Transverse colon (tissue), 4 donors: ENCODE data around the gene ENHO. TPM values are rescaled to one million over a fixed set of nuclear protein-coding genes. Genes with fewer than 3 reads are reported as not detected.
"Not testable (repeated sequence)": the region's sequence is repeated elsewhere in the genome, so short reads cannot be mapped to it uniquely, and the experiment has no call there.

Experiments
- DNase-seq: peaks from one replicate; pipeline ENCODE4 v3.0.0-alpha.2; 2019
- H3K27ac ChIP-seq, 4 donors: fragments of 200-600 bp; sonication (generic); 2 replicates each; pipeline ENCODE4 v1.5.1; 2016 to 2018; ENCODE audit warnings: inconsistent platforms in 4 of 4
- H3K27me3 ChIP-seq: fragments of 200-600 bp; sonication (generic); 2 replicates; pipeline ENCODE4 v1.5.1; 2017; ENCODE audit warnings: inconsistent platforms
- H3K36me3 ChIP-seq, 4 donors: fragments of 200-600 bp; sonication (generic); 2 replicates each; pipeline ENCODE4 v1.5.1; 2017 to 2019; ENCODE audit warnings: inconsistent platforms in 4 of 4
- H3K4me1 ChIP-seq, 4 donors: fragments of 200-600 bp; sonication (generic); 2 replicates each; pipeline ENCODE4 v1.5.1; 2017 to 2020; ENCODE audit warnings: inconsistent platforms in 4 of 4
- H3K4me3 ChIP-seq, 4 donors: fragments of 200-600 bp; sonication (generic); 1 replicate in 1 of 4; 2 replicates in 3 of 4; pipeline versions ENCODE4 v1.5.1 to v1.6.1; 2017 to 2019; ENCODE audit warnings: inconsistent platforms in 4 of 4
- H3K9me3 ChIP-seq, 2 donors: fragments of 200-600 bp; sonication (generic); 2 replicates each; pipeline ENCODE4 v1.5.1; 2017 to 2019; ENCODE audit warnings: inconsistent platforms in 2 of 2
- EP300 ChIP-seq: sonication (generic); formaldehyde crosslinking; IDR thresholded peaks from one replicate; pipeline ENCODE4 v1.6.1; 2017; ENCODE audit warnings: antibody characterized with exemption, low read depth
- POLR2A ChIP-seq: fragments of 450-650 bp; IDR thresholded peaks from one replicate; pipeline ENCODE4 v1.6.1; 2016; ENCODE audit warnings: antibody characterized with exemption, mild to moderate bottlenecking, moderate library complexity
- POLR2AphosphoS5 ChIP-seq, 3 donors: sonication (generic); formaldehyde crosslinking; IDR thresholded peaks; one replicate each; pipeline ENCODE4 v1.6.1; 2016; ENCODE audit warnings: antibody characterized with exemption in 3 of 3
- WGBS, 2 donors: methylation state at CpG; one replicate each; pipeline ENCODE4 v1.1.5; 2018; ENCODE audit warnings: low coverage in 1 of 2; 5-methylcytosine and 5-hydroxymethylcytosine counted together
- in situ Hi-C, 4 donors: fragments of 200-750 bp; cut with MboI; loops; one replicate each; pipeline versions ENCODE4 v1.15.0 to v1.15.1; 2017; ENCODE audit warnings: low sequenced_read_pairs in 3 of 4, low pct_ligation_motif_present in 1 of 4, low pct_unique_long_range_greater_than_20kb in 1 of 4
- intact Hi-C: fragments of 100-400 bp; cut with DNase I; formaldehyde crosslinking; loops from one replicate; pipeline ENCODE4 v1.15.1; 2023; ENCODE audit warnings: low total_unique reads
- total RNA-seq, 4 donors: library from RNA; depleted of rRNA; stranded (reverse); fragments of >200 nt; gene quantifications; one replicate each; pipeline ENCODE4 v1.1.0, GENCODE V29; 2016
- TF ChIP-seq, protein P1 (sequence below), 5 experiments: fragments of 200-600 bp in 3 of 5; fragments of 450-650 bp in 2 of 5; sonication (generic) in 3 of 5; IDR thresholded peaks; 1 replicate in 2 of 5; 2 replicates in 3 of 5; pipeline ENCODE4 v1.5.1; 2016 to 2017; ENCODE audit warnings: antibody characterized with exemption in 5 of 5, inconsistent platforms in 3 of 5, mild to moderate bottlenecking in 2 of 5, moderate library complexity in 1 of 5

The ENHO gene
- total RNA-seq, 4 donors from 2014 or later = 1.4 to 1.7 TPM; not detected in 2

DNA sequence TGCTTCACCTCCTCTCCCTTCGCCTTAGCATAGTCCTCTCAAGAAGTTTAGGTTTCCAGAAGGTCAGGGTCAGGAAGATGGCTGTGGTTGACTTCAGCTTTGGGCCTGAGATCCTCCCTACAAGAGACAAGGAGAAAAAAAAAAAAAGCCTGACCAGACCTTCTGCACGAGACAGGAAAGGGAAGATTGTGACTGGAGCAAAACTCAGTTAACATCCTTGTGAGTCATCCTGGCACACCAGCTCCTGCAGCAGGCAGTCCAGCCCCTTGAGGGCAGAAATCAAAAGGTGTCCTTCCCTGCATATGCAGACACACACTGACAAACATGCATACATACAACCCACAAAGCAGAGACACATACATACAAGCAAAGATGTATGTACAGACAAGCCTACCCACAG lies 18.0 kb upstream of the ENHO start:
- Histone ChIP-seq H3K4me1 (no peaks in the 10 kb centered on the region), H3K36me3 (no peaks in the 10 kb centered on the region), H3K27me3 (peaks cover 10% of the 10 kb centered on the region), H3K27ac (no peak overlapping the region), H3K4me3 (no peak overlapping the region), H3K9me3 (no peaks in the 10 kb centered on the region)
- intact Hi-C loops (no loop called here), in situ Hi-C loops (loop anchor here in 3 of 4 donors (5.0 to 10.0 kb wide), 3 partner anchors 54 to 64 kb away; no protein-coding TSS in a partner anchor)
- TF ChIP-seq POLR2AphosphoS5 (IDR thresholded peaks at IDR 0.05) (no peak), POLR2A (no peak), EP300 (no peak)
- TF ChIP-seq, protein P1, sequence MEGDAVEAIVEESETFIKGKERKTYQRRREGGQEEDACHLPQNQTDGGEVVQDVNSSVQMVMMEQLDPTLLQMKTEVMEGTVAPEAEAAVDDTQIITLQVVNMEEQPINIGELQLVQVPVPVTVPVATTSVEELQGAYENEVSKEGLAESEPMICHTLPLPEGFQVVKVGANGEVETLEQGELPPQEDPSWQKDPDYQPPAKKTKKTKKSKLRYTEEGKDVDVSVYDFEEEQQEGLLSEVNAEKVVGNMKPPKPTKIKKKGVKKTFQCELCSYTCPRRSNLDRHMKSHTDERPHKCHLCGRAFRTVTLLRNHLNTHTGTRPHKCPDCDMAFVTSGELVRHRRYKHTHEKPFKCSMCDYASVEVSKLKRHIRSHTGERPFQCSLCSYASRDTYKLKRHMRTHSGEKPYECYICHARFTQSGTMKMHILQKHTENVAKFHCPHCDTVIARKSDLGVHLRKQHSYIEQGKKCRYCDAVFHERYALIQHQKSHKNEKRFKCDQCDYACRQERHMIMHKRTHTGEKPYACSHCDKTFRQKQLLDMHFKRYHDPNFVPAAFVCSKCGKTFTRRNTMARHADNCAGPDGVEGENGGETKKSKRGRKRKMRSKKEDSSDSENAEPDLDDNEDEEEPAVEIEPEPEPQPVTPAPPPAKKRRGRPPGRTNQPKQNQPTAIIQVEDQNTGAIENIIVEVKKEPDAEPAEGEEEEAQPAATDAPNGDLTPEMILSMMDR (IDR thresholded peaks at IDR 0.05) = no peak
- 80% methylated on average over 2 of the region's 2 CpGs; no CpG with 5 or more reads in 1 of the 2 donors for WGBS, 2 donors
- DNase-seq = no peak

DNA sequence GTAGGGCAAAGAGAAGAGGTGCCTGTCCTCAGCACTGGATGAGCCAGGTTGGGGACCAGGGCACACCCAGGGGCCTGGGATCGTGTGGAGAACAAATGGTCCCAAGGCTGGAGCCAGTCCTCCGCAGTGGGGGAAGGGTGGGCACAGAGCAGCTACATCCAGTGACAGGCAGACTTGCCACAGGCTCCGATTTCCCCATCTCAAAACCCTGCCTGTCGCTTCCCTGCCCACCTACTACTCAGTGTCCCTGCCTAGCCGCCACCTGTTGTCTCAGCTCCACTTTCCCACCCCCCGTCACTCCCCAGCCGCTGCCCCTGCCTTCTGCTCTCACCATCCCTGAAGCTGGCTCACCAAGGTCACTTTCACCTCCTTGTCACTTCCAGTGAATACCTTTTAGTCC lies 13.9 kb upstream of the ENHO start:
- WGBS, 2 donors = 60 to 64% methylated on average over 2 to 7 of the region's 7 CpGs
- no peak for DNase-seq
- H3K27ac ChIP-seq = no peak overlapping the region
- intact Hi-C loops (no loop called here), in situ Hi-C loops (no loop called here)
- no peak overlapping the region for H3K4me3 ChIP-seq
- no peaks in the 10 kb centered on the region for H3K36me3 ChIP-seq
- peaks cover 45% of the 10 kb centered on the region for H3K27me3 ChIP-seq
- no peaks in the 10 kb centered on the region for H3K4me1 ChIP-seq
- TF ChIP-seq POLR2A = no peak
- TF ChIP-seq EP300 = no peak
- TF ChIP-seq, protein P1 (IDR thresholded peaks at IDR 0.05) = no peak
- TF ChIP-seq POLR2AphosphoS5 (IDR thresholded peaks at IDR 0.05) = no peak
- H3K9me3 ChIP-seq = no peaks in the 10 kb centered on the region

DNA sequence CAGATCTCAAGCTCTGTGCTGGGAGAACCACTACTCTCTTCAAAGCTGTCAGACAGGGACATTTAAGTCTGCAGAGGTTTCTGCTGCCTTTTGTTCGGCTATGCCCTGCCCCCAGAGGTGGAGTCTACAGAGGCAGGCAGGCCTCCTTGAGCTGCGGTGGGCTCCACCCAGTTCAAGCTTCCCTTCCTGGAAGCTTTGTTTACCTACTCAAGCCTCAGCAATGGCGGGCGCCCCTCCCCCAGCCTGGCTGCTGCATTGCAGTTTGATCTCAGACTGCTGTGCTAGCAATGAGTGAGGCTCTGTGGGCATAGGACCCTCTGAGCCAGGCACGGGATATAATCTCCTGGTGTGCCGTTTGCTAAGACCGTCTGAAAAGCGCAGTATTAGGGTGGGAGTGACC lies 9.3 kb upstream of the ENHO start:
- 82 to 95% methylated on average over 4 to 8 of the region's 8 CpGs for WGBS, 2 donors
- intact Hi-C loops, H3K36me3 ChIP-seq, DNase-seq, H3K4me3 ChIP-seq, H3K27ac ChIP-seq, H3K4me1 ChIP-seq, H3K9me3 ChIP-seq, in situ Hi-C loops: not testable (repeated sequence)
- peaks cover 41% of the 10 kb centered on the region for H3K27me3 ChIP-seq

DNA sequence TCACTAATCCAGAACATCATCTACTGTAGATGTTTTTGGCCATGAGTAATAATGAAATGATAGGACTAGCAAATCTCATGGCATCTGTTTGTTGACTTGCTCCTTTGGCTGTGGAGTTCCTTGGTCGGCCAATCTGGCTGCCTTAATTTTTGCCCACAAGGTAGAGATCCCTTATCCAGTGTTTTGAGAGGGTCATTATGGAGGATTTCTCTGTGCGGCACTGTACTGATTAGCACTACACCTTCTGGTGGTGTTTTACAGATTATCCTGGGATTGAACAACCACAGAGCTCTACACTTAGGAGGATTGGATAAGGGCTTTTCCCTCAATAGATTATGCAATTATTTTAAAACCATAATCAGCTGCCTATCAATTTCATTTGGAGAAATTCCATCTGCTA lies 3.2 kb upstream of the ENHO start:
- TF ChIP-seq POLR2AphosphoS5 (IDR thresholded peaks at IDR 0.05) = no peak
- TF ChIP-seq, protein P1 (IDR thresholded peaks at IDR 0.05) = no peak
- no peak for TF ChIP-seq EP300
- no peak for TF ChIP-seq POLR2A

DNA sequence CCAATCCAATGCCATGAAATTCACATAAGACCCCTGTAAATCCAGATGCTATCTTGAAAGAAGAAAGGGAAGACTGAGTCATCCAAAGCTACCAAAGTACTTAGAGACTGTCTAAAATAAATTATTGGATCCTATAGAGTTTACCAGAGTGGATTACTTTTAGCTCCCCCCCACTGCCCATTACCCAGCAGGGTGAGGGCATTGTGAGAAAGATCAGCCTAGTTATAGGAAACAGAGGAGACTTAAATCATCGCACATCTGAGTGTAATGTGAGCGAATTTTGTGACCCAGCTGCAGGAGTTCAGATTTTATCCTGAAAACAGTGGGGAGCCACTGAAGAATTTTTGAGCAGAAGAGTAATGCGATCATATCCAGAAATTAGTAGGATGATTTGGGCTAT lies 1.6 kb upstream of the ENHO start:
- intact Hi-C loops = no loop called here

More for the DNA sequence above, 3.2 kb upstream of the ENHO start:
- intact Hi-C loops (no loop called here), in situ Hi-C loops (no loop called here)
- Histone ChIP-seq H3K27ac (no peak overlapping the region), H3K4me1 (peaks cover 6 to 12% (median 10%) of the 10 kb centered on the region in 4 donors), H3K9me3 (no peaks in the 10 kb centered on the region), H3K27me3 (peaks cover 21% of the 10 kb centered on the region), H3K36me3 (no peaks in the 10 kb centered on the region), H3K4me3 (no peak overlapping the region)
- 62 to 69% methylated on average over 2 of the region's 2 CpGs for WGBS, 2 donors
- no peak for DNase-seq

More for the DNA sequence above, 1.6 kb upstream of the ENHO start:
- H3K36me3 ChIP-seq = no peaks in the 10 kb centered on the region
- H3K27me3 ChIP-seq = peaks cover 21% of the 10 kb centered on the region
- DNase-seq = no peak
- H3K4me1 ChIP-seq = peaks cover 6 to 12% (median 10%) of the 10 kb centered on the region in 4 donors
- in situ Hi-C loops = no loop called here
- no peak overlapping the region for H3K27ac ChIP-seq
- H3K9me3 ChIP-seq = no peaks in the 10 kb centered on the region
- TF ChIP-seq POLR2AphosphoS5 (IDR thresholded peaks at IDR 0.05) (no peak), POLR2A (no peak), EP300 (no peak)
- TF ChIP-seq, protein P1 (IDR thresholded peaks at IDR 0.05) = no peak
- no peak overlapping the region for H3K4me3 ChIP-seq
- WGBS, 2 donors = 87 to 90% methylated on average over 1 to 3 of the region's 3 CpGs
